NCI-H146 treated with DMSO at 0.1 percent for 48 hours (cell line): ENCODE measurements around the gene CTCF.

Experiments used
- DNase-seq: peaks from one replicate; lab custom pipeline; 2025; ENCODE audit not compliant: unreplicated experiment; lab: John Stamatoyannopoulos, UW

The CTCF gene

DNA sequence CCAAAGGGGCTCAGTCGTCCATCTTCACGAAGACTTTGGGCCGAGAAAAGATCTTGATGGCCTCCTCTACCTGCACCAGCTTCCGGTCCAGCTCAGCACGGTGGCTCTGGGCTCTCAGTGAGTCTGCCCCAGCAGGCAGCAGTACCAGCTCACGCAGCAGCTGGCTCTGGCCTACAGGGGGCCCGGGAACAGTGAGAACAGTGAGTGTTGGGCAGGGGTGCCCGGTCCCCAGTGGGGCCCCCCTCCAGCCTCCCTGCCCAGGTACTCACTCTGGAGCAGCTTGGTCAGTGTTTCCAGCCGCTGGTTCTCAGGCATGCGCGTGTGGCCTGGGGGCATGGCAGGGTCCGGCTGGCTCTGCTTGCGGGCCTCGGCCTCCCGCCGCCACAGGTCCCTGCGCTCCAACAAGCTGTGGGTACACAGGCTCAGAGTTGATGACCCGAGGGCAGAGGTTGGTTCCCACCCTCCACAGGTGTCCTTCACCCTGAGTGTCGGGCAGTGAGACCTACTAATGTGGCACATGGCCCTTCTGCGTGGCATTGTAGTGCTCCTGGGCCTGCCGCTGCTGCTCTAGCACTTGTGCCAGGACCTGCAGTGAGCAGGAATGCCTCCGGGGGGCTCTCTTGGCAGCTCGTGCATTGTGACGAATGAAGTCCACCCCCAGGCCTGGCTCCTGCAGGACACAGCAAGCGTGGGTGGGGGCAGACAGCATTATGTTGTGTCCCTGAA lies 101.0 kb downstream of the CTCF start:
- no peak for DNase-seq

DNA sequence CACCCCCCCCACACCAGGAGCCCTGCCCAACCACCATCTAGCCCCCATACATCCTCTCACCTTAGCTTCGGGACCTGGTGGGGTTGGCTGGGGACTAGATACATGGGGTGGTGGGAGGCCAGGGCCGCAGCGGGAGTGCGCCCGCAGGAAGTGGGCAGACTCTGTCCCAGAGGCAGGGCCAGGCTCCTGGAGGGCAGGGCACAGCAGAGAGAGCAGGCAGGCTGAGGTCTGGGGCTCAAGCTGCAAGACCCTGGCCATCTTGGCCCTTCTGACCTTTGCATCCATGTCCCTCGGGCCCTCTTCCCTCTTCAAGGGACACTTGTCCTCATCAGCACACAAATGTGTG lies 101.5 kb downstream of the CTCF start:
- DNase-seq, result no peak

DNA sequence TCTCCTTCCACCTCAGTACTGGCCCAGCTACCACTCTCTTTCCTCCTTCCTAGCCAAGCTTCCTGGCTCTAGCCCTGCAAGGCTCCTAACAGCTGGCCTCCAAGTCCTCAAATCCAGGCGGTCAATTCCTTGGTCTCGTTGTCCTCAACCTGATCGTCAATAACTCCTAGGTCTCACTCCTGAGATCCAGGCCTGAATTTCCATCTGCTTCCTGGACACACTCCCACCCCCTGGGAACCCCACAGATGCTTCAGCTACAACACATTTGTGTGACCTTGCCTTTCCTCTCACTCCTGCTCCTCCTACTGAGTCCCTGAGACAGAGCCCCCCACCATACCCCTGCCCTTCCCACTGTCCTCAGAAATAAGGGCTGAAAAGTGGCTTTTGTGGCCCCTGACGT lies 101.9 kb downstream of the CTCF start:
- DNase-seq, result no peak

DNA sequence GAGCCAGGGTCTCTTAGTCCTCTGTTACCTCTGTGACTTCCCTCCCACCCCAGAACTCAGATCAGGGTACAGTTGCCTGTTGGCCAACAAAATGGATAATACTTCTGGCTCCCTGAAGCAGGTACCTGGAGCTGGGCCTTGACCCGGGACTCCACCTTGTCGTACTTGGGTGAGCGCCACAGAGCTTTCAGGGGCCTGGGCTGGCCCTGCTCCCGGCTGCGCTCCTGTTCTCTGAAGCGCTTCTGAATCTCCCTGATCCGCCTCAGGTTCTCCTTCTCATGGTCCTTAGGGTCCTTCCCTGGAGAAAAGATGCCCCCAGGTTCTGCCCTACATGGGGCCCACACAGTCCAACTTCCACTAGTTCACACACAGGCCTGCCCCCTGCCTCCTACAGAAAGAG lies 102.5 kb downstream of the CTCF start:
- DNase-seq, result no peak

DNA sequence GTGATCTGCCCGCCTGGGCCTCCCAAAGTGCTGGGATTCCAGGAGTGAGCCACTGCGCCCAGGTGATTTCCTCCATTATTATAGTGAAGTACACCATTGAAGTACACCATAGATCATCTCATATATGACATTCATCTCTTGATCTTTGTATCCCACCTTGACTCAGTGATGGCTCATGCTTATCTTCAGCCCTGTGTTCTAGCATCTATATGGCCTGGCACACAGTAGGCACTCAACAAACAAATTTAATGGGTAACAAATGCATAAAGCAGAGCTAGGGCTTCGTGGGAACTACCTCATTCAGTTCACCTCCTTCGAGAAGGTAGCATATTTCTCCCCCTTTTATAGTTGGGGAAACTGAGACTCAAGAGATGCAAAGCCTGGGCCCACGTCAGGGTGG lies 103.3 kb downstream of the CTCF start:
- DNase-seq, result no peak

DNA sequence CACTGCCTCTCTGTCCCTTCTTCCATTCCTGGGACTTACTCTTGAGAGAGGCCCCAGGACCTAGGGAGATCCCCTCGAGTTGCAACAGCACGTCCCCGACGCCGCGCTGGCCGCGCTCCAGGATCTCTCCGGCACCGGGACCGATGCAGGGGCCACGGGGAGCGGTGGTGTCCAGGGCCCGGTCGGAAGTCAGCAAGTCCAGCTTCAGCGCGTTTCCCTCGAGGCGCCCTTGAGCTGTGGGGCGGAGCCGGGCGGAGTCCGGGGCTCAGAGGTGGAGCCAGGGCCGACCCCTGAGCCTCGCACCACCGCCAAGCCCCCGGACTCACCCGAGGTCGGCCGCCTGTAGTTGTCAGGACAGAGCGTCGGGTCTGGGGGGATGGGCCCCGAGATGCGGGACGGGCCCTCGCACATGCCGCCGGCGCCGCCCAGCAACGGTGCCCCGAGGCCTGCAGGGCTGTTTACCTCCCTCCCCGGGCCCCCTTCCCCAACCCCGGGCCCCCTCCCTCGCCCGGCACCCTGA lies 103.8 kb downstream of the CTCF start:
- no peak for DNase-seq

DNA sequence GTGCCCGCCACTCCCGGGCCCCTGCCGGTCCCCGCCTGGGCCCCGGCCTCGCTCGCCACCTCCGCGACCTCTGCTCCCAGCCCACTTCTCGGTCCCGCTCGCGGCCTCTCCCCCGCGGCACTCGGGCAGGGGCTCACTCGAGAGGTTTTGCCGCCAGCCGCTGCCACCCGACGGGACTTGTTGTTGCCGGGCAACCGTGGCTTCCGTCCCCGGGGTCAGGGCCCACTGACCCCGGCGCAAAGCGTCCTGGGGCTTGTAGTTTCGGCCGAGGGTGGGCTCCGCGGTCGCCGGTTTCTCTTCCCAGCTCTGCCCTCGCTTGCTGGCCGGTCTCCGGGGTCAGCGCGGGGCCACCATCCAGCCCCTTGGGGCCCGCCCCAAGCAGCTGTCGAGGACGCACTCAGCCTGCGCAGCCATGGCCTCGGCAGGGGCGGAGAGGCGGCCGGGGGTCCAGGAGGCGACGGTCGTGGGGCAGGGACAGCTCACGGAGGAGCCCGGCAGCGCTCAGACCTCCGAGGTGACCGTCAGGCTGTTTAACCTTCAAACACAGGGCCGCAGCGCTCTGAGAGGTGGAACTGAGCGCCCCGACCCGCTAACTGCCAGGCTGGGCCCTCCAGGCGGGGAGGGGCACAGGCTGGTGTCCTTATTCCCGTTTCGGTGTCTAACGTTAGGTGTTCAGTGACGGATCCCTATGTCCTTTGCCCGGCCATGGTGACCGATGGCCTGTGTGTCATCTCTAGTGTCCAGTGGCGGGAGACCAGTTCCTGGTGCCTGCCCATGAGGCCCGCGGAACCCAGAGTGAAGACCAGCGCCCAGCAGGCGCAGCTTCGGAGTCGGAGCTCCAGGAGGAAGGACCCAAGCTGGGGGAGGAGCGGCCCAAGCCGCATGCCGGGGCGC lies 104.5 kb downstream of the CTCF start, which contains the start of the genes C16orf86 and ENKD1:
C16orf86 (plus strand) TSS at position 256 of the 894 bp plus-strand sequence; CDS start at position 413, 157 bp downstream.
ENKD1 (minus strand) TSS at position 192 of the 894 bp plus-strand sequence. CDS start 308 bp downstream, outside the sequence.
- peak; percentile 14 for DNase-seq

DNA sequence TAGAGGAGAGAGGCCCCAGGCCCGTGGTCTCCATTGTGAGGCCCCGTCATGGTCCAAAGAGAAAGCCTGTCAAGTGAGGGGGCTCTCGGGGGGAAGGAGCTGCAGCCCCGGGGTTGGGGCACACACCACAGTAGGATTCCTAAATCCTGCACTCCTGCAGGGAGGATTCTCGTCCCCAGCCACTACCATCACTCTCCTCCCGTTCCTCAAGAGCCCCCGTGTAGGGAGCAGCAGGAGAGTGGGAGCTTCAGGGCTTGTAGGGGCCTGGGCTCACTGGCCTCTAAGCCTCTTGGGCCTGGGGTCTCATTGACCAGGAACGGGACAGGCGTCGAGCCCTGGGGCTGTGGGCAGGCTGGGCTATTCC lies 105.1 kb downstream of the CTCF start:
- no peak for DNase-seq

DNA sequence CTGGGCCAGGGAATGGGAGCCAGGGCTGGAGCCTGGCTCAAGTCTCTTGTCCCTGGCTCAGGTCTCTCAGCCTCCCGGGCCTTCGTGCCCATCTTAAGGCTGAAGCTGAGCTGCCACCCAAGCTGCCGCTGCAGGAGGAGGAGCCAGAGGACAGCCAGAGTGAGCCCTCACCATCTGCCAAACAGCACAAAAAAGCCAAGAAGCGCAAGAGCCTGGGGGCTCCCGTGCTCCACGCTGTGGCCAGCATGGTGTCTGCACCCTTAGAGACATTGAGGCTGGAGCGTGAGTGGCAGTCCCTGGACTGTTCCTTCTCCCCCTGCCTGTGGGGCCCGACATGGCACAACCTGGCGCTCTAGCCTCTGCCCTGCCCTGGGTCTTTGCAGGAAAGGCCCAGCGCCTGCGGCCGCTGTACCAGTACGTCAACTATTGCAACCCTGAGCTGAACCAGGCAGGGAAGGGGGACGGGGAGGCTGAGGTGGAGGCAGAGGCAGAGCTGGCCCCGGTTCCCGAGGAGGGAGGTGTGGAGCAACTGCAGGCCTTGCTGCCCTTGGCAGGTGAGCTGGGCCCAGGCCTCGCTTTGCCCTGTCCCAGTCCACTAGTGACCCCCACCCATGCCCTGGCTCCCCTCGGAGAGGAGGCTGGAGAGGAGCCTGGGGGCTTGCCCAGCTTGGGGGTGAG lies 105.6 kb downstream of the CTCF start:
- peak; percentile 57 for DNase-seq

DNA sequence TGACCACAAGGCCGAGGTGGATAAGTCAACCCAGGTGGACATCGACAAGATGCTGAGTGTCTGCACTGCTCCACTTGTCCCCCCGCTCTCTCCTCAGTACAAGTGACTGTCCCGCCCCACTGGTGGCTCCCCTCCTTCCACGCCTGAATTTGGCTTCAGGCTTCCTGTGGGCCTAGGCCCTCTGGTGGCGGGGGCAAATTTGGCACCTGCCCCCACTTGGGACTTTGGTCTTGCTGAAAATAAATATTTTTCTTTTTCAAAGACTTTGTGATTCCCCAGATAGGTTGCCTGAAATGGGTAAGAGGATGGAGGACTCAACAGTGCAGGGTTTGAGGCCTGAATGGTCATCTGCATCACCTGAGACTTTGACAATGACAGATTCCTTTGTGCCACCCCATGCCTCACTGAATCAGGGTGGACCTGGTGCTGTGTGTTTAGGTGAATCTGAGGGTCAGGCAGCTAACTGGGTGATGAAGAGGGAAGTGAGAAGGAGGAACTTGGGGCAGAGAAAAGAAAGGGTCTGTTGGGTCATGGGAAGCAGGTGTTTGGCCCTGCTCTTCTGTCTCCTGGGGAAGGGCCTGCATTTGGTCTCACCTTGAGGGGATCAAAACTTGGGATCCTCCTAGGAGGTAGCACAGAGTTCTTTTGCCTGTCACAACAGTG lies 106.3 kb downstream of the CTCF start:
- no peak for DNase-seq

DNA sequence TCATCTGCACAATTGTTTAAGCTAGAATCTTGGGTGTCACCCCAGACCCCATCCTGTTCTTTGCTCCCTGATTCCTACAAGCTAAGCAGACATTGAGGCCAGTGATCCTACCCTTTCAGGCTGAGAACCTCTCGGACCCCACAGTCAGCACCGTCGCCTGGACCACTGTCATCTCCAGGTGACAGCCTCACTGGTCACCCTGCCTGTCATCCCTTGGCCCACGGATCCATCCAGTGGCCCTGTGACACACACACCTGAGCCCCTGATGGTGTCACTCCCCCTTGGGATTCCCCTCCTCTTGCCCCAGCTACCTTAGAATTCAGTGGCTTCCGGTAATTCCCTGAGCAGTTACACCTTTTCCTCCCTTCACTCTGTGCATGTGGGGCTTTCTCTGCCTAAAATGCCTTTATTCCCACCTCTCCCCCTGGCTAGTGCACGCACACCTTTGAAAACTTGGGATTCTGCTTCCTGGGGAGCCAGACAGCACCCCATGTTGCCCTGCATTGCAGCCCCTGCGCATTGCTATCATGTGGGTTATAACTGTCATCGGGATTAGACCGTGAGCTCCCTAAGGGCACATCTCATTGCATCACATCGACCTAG lies 107.3 kb downstream of the CTCF start:
- no peak for DNase-seq

DNA sequence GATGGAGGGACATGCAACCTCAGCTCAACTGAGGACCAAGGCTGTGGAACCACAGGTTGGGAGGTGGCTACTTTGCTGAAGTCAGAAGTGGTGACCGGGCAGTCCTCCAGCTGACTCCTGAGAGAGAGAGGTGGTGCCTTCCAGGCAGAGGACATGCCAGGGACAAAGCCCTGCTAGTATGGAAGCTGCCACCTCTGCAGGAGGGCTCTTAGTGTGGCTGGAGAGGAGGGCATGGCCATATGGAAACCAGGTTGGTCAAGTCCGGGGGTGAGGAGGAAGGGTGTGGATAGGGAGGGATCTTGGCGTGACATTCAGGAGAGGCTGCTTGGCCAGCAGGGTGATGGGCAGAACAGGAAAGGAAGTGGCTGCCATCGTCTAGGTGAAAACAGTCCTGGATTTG lies 110.0 kb downstream of the CTCF start:
- DNase-seq, result no peak

DNA sequence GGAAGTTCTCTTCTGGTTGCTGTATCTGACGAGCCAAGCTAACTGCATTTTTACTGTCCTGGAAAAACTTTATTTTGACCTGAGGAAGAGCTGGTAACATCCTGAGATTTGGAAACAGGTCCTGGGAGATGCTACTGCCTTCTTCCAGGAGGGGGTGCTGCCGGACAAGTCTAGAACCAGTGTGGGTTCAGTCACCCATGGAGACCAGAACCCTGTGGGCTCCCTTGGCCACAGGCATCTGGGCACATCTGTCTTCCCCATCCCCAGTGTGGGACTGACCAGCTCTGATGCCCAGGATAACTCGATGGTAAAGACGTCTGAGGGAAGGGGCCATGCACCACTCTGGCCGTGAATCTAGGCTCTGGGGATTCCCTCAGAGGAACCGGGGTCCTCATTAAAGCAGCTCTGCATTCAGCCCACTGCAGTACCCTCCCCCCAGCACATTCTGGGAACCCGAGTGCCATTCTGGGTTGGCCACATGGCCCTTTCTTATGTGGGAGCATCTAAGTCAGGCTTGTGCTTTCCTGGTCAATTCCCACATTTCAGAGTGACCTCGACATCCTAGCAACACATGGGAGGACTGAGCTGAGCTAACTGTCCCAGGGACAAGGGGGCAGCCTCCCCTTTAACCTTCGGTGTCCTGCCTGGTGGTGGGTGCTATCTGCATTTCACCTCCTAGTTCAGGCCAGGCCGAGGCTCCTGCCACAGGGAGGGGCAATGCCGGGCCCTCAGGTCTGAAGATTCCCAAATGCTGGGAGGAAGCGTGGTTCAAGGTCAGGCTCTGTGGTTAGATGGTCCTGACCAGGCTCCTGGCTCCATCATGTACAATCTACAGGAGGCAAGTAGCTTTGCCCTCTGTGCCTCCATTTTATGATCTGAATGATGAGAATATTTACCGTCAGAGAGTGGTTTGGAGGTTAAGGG lies 110.7 kb downstream of the CTCF start:
- no peak for DNase-seq

DNA sequence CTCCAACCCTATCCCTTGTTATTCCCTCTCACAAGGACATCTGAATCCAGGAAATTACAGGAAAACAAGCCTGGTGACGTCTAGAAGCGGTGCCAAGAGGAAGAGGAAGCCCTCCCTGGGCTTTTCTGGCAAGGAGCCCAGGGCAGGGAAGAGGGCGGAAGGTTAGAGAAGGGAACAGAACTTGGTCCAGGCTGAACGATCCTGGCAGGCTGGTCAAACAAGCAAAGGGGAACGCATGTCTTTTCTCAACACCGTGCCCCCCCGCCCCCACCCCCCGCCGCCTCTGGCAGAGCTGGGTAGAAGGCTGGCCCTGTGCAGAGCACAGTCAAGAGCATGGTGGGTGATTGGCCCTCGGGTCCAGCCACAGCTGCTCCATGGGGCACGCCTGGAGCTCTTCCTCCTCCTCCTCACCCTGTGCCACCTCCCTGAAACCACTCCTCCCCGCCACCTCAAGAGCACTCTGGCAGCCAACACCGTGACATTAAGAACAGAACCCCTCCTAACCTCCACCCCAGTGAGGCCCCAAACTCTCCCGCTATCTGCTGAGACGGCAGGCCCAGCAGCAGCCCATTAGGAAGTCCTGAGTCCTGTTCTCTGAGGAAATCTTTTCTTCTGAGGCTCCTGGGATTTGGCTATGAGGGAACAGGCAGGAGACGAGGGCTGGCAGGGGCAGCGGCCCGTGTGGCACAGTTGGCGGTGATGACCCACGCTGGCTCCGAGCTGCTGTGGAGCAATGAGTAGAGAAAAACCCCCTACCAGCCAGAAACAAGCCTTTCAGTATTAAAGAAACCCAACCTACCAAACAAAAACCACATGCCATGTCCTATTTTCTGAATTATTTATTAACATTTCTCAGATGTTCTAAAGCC lies 111.6 kb downstream of the CTCF start:
- DNase-seq, result no peak

DNA sequence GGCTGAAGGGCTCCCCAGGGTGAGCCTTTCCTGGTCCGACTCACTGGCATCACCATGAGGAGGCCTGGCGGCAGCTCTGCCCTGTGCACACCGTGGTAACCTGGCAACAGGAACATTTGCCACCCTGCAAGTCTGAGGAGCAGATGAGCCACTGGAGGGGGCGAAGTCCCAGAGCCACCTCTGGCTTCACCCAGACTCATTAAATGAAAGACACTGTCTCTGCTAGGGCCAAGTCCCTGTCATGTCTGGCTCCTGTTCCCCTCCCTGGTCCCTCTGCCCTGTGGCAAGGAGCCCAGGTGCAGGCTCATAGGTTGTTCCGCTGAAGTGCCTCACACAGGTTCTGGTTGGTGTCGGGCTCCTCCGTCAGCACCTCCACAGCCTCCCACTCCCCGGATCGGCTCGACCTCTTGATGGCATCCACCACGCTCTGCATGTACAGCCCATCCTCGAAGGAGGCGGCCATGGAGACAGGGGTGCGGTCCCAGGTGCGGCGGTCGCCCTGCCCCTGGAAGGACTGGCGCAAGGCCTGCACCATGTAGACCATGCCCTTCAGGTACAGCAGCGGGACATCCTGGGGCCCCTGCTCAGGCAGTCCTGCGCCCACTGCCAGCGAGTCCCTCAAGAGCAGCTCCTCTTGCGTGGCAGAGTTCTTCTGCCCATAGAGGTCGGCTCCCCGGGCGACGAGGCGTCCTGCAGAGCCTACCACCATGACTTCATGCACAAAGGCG lies 112.7 kb downstream of the CTCF start:
- DNase-seq, result no peak

DNA sequence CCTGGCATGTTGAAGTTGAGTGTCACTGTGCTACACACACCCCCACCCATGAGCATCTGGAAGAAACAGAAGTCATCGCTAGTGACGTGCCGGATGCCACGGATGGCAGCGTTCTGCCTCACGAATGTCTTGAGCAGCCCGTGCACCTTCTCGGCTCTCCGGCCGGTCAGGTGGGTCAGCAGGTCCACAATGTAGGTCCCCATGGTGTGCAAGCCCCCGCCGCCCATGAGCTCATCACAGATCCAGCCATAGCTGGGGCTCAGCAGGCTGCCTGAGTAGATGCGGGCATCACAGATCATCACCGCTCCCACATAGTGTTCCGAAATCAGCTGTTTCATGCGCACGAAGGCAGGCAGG lies 113.2 kb downstream of the CTCF start:
- no peak for DNase-seq

DNA sequence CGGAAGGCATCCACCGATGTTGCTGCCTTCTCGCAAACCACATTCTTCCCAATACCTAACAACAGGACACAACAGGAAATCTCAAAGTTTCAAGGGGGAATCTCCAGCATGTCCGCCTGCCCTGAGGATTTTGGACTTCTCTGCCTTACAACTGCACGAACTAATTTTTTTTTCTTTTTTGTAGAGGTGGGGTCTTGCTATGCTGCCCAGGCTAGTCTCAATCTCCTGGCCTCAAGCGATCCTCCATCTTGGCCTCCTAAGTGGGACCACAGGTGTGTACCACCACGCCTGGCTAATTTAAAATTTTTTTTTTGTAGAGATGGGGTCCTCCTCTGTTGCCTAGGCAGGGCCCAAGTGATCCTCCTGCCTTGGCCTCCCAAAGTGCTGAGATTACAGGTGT lies 113.7 kb downstream of the CTCF start:
- no peak for DNase-seq

DNA sequence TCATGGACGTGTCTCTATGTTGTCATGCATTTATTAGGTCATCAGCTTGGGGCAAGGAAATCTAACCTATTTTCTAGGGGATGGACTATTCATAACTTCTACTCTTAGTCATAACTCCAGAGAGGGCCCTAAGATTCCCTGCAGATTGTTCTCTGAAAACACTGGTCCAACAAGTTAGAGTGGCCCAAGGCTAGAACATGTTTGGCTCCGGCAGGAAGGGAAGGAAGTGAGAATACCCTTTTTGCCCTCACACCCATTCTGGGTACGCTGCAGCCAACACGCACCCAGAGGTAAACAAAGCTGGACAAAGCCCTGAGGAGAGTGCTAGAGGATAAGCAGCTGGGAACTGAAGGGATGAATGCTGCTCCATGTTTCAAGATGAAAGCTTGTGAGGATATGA lies 114.2 kb downstream of the CTCF start:
- DNase-seq, result no peak
